RKO (cell line): ENCODE results near the gene RBM19.

Experiments used
- DNase-seq: peaks from one replicate; pipeline ENCODE4 v3.0.0-alpha.2; 2016; ENCODE audit warnings: low spot score

Gene RBM19

DNA sequence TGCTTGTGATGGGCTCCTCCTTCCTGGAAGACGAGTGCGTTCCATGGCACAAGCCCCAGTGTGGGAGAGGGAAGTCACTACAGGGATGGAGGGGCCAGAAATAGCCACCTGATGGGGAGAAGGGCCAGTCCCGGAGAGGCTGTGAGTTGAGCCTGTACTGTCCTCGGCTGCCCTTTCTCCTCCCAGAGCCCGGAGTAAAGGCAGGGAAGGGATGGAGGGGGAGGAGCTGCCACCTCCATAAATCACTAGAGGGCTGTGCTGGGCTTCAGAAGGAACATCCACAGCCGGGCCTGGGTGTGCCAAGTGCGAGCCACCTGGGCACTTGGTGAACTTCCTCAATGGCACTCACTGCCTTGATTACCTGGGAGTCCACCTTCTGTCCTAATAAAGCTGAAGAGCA lies 110.1 kb downstream of the RBM19 start:
- DNase-seq = no peak

DNA sequence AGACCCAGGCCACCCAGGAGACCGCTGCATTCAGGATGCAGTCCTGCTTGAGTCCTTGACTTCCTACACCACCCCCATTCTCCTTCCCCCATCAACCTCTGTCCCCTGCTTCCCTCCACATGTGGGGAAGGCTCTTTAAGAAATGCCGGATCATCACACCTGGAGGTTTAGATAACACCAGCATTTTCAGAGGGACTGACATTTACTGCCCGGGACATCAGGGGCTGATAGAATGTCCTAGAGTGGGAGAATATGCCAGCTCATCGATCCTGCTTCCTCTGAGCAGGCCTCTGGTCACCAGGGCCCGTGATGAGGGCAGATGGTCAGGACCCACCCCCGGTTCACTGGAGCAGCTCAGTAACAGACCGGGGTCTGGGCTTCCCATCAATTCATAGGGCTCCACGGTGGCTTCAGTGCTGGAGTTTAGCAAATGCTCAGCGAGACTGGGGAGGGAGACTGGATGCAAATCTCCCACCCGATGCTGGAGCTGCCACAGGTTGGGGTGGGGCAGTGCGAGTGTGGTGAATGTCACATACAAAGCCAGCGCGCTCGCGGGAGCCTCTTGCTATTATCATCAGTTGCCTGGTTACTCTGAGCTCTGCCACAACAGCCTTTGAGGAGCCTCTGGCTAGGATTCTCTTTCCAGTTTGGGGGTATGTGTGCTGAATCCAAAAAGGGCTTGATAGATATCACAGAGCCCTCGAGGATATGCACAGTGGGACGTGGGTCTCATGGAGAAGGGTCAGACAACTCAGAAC lies 111.6 kb downstream of the RBM19 start:
- no peak for DNase-seq

DNA sequence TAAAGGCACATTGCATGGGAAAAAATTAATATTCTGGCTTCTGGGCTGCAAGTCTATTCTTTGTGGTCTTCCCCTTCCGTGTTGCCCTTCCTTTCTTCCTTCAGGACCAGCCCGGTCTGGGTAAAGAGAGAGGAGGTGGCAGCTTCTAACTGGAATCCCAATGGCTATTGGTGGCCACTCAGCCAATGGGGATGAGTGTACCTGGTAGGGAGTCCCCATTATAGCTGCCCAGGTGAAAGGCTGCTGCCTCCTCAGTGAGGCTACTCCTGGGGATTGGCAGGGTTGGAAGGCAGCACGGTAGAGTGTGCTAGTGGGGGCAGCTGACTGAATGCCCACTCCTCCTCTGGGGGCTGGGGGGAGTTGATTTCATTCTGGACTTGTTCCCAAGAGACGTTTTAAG lies 112.6 kb downstream of the RBM19 start:
- DNase-seq = no peak

GRCh38 chr12:113852695-113853490 lies 113.2 kb downstream of the RBM19 start:
- no peak for DNase-seq

- DNase-seq = no peak
Observed at GRCh38 chr12:113852264-113852663, 113.9 kb downstream of the RBM19 start.

DNA sequence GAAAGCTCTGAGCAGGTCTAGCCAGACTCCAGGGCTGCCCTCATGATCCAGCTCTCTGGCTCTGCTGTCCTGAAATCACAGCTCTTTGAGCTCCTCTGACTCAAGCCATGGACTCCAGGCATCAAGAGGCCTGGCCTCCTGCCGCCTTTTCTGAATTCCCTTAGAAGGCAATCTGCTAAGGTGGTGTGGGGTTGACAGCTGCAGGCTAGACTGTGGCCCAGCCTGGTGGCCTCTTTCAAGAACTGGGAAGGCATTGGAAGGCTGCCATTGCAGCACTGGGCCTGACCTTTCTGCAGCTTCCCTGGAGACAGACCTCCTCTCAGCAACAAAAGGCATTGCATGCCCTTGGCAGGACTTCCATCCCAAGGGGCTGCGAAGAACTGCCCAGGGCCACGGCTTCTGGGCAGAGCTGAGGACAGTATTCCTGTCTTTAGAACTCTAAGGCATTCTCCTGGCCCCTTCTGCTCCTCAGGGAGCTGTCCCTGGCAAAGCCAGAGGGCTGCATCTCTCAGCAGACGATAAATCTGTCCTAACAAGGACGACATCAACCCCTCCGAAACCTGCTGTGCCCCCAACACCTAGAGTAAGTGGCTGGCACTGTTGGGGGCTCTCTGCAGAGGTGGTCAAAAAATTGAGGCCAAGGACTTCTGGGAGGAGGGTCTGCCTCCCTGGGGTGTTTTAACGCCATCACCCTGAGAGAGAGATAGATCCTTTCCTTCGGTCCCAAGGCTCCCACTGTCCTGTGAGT lies 115.6 kb downstream of the RBM19 start:
- DNase-seq = no peak

GRCh38 chr12:113847856-113848255 lies 118.3 kb downstream of the RBM19 start:
- DNase-seq = no peak

DNA sequence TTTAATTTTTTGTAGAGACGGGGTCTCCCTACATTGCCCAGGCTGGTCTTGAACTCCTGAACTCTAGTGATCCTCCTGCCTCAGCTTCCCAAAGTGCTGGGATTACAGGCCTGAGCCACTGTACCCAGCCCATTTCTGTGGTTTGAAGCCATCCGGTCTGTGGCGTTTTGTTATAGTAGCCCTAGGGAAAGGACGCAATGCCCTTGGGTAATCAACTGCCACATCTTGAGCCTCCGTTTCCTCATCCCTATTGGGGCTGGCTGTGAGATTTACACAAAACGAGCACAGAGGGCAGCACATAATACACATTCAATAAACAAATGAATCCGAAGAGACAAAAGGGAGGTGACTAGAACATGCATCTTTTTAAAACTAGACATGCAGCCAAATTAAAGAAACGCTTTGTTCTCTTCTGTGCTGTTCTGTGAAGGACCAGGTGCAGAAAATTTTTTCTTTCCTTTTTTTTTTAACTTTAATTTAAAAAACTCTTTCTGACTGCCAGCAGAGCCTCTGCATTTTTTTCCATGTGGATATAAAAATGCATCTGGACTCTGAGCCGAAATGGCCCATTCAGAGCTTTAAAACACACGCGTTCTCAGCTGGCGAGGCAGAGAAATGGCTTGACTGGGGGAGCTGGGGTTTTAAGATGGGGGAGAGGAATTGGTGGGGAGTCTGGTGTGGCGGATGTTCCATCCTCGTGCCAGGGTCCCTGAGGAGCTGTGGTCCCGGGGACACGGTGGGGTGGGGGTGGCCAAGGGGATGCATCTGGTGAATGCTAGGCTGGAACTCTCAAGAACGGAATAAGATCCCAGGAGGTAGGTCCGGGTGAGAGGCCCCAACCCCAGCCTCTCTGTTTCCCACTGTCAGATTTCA lies 119.0 kb downstream of the RBM19 start:
- no peak for DNase-seq

DNA sequence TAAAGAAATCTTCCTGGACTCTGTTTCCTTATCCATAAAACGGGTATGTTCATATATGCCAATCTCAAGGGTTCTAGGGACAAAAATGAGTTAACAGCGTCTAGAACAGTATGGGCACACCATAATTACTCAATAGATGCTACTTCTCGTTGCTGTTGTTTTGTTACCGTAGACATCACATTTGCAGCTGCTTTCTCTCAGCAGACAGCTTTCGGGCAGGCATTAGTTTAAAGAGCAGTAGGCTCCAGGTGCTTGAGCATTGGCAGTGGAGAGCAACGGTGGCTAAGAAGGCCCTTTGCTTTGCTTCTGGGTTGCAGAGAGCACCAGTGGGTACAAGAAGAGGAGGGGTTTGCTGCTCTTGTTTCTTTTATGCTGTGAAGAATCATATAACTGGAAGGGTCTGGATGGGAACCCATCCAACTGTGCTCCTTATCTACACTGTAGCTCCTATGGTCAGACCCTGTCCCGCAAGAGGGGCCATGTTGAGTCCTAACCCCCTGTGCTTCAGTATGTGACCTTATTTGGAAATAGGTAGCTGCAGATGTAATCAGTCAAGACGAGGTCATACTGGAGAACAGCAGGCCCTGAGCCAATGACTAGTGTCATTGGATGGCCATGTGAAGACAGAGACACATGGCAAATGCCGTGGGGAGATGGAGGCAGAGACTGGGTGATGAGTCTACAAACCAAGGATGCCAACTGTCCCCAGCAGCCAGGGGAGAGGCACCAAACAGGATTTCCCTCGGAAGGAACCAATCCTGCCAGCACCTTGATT lies 120.0 kb downstream of the RBM19 start:
- DNase-seq = peak; percentile 15

GRCh38 chr12:113844495-113845210 lies 121.5 kb downstream of the RBM19 start:
- DNase-seq = no peak

GRCh38 chr12:113842699-113843098 lies 123.4 kb downstream of the RBM19 start:
- no peak for DNase-seq

DNA sequence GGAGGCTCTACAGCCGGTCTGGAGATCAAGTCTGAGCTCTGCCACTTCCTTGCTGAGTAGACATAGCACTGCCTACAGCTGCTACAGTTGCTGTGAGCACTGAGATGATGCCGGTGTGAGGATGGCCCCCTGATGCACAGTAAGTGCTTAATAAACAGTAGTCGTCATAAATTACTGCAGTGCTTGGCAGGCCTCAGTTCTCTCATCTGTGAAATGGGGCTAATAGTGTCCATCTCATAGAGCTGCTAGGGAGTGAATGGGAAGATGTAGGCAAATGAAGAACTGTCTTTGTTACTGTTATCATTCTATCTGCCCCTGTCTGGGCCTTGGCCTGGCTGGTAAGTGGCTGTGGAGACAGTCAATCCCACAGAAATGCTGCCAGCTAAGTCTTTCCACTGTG lies 124.3 kb downstream of the RBM19 start:
- no peak for DNase-seq

- no peak for DNase-seq
Observed at GRCh38 chr12:113840401-113841042, 125.6 kb downstream of the RBM19 start.

- no peak for DNase-seq
Observed at GRCh38 chr12:113838896-113839295, 127.2 kb downstream of the RBM19 start.

GRCh38 chr12:113837528-113838296 lies 128.4 kb downstream of the RBM19 start:
- DNase-seq = no peak

DNA sequence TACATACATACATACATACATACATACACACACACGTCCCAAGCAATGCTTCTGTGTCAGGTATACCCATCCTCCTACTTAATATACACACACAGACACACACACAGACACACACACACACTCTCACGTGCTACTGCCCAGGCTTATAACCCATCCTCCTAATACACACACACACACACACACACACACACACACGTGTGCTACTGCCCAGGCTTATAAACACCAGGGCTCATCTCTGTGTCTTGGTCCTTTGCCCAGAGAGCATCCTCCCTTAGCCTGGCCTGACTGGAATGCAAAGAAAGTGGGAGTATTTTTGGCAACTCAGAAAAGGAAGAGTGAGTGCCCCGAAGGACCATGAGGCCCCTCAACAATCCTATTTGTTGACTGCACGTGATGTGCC lies 129.0 kb downstream of the RBM19 start:
- DNase-seq = no peak

DNA sequence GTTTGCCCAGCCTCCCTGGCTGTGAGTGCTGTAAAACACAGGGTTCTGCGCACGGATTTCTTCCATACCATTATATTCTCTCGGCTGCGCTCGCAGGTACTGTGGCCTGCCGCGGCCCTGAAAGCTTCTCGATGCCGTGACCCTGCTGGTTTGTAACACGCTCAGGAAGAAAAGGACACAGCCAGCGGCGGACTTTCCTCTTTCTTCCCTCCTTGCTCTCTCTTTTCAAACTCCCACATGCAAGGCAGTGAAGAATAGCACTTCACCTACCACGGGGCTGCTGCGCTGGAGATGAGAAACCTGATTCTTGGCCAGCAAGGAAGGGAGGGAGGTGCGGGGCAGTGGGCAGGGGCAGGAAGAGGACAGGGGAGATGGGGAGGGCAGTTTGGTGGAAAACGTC lies 130.2 kb downstream of the RBM19 start:
- no peak for DNase-seq

GRCh38 chr12:113835433-113835832 lies 130.7 kb downstream of the RBM19 start:
- no peak for DNase-seq

- no peak for DNase-seq
Observed at GRCh38 chr12:113833422-113833821, 132.7 kb downstream of the RBM19 start.
